Measurements from ENCODE around the gene TRIM71.

TRIM71 gene

DNA sequence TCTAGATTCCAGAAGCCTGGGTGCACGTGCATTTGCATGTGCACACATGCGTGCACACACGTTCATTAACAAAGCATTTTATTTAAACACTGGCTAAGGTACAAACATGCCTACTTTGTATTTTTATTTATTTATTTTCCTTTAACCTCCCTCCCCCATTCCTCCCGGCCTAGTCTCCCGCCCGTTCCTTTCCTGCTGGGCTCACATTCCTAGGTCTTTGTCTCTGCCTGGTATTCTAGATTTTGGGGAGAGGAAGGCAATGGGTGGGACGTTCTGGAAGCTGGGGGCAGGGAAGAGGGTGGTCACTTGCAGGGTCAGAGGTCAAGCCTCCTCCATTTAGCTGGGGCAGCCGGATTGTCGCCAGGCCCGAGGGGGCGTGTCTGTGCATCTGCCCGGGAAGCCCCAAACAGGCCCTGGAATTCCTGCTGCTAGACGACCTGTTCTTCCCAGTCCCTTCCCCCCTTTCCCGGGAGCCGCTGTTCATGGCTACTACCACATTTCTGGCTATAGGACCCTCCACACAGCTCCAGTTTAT, 51.8 kb downstream of the TRIM71 start:
- DNase-seq (ENCODE audit: extremely low read depth, low read depth) = no peak
- TF ChIP-seq, protein P1, sequence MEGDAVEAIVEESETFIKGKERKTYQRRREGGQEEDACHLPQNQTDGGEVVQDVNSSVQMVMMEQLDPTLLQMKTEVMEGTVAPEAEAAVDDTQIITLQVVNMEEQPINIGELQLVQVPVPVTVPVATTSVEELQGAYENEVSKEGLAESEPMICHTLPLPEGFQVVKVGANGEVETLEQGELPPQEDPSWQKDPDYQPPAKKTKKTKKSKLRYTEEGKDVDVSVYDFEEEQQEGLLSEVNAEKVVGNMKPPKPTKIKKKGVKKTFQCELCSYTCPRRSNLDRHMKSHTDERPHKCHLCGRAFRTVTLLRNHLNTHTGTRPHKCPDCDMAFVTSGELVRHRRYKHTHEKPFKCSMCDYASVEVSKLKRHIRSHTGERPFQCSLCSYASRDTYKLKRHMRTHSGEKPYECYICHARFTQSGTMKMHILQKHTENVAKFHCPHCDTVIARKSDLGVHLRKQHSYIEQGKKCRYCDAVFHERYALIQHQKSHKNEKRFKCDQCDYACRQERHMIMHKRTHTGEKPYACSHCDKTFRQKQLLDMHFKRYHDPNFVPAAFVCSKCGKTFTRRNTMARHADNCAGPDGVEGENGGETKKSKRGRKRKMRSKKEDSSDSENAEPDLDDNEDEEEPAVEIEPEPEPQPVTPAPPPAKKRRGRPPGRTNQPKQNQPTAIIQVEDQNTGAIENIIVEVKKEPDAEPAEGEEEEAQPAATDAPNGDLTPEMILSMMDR (IDR thresholded peaks at IDR 0.05; ENCODE audit: low read depth, low read length) = no peak

DNA sequence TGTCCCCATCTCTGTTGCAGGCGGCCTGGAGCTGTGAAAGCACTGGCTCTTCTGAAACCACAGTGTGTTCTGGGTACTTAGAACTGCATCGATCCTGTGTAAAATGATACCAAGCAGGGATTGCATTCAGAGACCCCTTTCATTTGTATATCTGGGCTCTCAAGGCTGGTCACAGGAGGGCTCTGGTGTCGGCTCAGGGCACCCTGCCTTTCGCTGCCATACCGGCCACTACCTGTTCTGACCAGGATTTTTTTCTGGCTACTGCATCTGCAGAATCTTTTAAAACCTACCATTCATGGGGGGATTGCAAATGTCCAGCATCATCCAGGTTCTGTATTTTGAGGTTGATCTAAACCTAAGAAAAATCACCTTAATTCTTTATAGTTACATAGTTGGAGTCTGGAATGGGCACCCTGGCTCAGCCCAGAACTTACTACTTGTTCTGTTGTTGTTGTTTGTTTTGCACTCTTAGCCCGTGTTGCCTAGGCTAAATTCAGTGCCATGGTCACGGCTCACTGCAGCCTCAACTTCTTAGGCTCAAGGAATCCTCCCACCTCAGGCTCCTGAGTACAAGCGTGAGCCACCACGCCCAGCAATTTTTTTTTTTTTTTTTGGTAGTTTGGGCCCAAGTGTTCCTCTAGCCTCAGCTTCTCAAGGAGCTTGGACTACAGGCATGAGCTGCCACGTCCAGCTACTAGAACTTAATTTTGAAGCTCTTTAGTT, 52.7 kb downstream of the TRIM71 start:
- DNase-seq (ENCODE audit: extremely low read depth, low read depth) = no peak

DNA sequence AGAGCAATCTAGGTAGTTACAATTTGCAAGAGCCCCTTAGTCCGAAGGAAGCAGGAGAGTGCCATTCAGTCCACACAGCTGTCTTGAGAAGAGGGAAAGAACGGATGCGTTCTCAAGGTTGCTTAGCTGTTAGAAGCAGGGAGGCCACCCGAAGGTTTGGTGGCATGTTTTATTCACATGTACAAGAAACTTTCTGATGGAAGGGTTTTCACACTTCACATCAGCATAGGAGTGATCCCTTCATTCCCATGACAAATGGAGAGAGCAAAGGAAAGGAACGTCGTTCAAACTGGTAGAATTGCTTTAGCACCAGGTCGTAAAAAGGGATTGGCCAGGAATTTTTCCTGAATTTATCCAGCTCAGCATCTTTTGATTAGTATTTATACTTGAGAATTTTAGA, 53.5 kb downstream of the TRIM71 start:
- DNase-seq (ENCODE audit: extremely low read depth, low read depth) = no peak
- TF ChIP-seq, protein P1 (IDR thresholded peaks at IDR 0.05; ENCODE audit: low read depth, low read length) = no peak

More for the DNA sequence above, 52.7 kb downstream of the TRIM71 start:
- TF ChIP-seq, protein P1 (IDR thresholded peaks at IDR 0.05; ENCODE audit: low read depth, low read length) = no peak

DNA sequence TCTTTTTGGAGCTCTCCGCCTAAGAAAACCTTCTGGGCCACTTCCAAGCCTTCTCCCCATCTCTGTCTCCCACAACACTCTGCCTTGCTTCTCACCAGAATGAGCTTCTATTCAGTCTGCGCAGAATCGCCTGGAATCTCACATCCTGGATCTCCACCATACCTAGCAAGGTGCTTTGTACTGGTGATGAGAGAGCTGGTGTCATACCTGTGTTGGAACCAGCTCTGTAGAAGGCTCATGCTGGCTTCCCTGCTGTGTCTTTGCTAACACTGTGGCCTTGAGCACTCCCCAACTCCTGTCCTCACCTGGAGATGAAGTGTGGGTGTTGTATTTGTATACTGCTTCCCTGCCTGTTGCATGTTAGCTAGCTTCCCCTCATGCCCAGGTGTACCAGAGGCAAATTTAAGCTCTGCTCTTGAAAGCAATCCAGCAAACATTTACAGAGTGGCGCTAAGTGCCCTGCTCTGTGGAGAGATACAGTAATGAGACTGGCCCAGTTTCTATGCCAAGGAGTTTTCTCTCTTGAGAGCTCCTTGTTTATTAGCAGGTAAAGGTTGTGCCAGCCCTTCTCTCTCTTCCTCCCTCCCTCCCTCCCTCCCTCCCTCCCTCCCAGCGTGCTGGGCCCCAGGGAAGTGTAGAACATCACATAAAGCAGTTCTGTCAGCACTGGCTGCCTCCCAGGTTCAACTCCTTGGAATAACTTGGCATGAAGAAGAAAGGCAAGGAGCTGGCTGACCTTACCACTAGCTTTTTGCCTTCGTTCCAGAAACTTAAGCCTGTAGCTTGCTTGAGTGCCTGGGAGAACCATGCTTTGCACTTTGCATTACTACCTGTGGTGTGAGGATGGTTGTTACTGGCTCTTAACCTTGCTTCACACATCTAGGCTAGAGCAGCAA, 54.9 kb downstream of the TRIM71 start:
- no peak for DNase-seq (ENCODE audit: extremely low read depth, low read depth)
- TF ChIP-seq, protein P1 (IDR thresholded peaks at IDR 0.05; ENCODE audit: low read depth, low read length) = no peak

DNA sequence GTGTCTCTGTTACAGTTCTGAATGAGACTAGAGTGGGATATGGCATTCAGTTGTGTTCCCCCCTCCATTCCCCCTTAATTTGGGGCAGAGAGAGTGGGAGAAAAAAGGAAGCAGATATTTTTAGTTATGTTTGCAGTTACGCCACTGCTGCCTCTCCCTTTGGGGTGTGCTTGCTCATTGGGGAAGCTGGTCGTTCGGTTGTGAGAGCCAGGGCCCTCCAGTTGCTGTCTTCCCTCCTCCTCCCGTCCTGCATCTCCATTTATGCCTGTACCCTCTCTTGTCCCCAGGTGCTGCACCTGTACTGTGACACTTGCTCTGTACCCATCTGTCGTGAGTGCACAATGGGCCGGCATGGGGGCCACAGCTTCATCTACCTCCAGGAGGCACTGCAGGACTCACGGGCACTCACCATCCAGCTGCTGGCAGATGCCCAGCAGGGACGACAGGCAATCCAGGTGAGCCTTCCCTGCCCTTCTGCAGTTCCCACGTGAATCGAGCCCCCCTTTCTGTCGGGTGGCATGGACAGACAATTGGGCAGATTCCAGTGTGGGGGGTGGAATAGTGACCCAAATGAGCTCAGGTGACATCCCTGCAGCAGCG, 55.8 kb downstream of the TRIM71 start:
- TF ChIP-seq, protein P1 (IDR thresholded peaks at IDR 0.05; ENCODE audit: low read depth, low read length) = no peak
- DNase-seq (ENCODE audit: extremely low read depth, low read depth) = no peak

DNA sequence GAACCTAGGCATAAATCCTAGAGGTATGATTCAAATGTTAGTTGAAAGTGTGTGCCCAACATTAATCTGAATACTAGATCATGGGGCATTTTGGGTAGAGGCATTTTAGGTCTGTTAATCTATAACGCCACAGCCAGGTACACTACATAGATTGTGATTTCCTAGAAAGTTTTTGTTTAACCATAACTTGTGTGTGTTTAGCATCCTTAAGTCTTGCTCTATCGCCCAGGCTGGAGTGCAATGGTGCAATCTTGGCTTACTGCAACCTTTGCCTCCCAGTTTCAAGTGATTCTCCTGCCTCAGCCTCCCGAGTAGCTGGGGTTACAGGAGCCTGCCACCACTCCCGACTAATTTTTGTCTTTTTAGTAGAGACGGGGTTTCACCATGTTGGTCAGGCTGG, 59.1 kb downstream of the TRIM71 start:
- TF ChIP-seq, protein P1 (IDR thresholded peaks at IDR 0.05; ENCODE audit: low read depth, low read length) = no peak
- DNase-seq (ENCODE audit: extremely low read depth, low read depth) = no peak
